GM18508 (cell line): ENCODE data around the gene WNK2.
"Not testable (repeated sequence)": the region's sequence is repeated elsewhere in the genome, so short reads cannot be mapped to it uniquely, and the experiment has no call there.

Source experiments
- ATAC-seq: cut with Tn5 transposase; IDR thresholded peaks from one replicate; pipeline ENCODE4 v1.9.1; 2021; ENCODE audit warnings: moderate number of reproducible peaks; ENCODE audit not compliant: insufficient read depth, unreplicated experiment

WNK2 gene

DNA sequence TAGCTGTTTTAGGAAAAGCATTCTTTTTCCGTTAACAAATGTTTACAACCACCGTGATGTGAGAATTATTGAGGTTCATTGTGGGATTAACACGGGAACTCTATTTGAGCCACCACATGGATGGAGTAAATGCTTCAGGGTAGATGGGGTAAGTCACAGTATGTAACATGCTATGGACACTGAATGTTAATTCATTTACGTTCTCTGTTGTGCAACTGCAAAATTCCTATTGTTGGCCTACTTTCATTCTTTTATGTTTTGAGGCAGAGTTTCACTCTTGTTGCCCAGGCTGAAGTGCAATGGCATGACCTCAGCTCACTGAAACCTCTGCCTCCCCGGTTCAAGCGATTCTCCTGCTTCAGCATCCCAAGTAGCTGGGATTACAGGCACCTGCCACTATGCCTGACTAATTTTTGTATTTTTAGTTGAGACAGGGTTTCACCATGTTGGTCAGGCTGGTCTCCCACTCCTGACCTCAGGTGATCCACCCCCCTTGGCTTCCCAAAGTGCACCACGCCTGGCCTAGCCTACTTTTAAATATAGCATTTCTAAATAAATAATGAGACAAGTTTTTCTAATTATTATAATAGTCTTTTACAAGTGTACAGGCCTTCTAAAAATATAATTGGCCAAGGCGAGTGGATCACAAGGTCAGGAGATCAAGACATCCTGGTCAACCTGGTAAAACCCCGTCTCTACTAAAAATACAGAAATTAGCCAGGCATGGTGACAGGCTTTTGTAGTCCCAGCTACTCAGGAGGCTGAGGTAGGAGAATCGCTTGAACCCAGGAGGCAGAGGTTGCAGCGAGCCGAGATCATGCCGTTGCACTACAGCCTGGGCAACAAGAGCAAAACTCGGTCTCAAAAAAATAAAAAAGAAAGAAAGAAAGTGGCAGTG lies 169.7 kb downstream of the WNK2 start:
- ATAC-seq, result not testable (repeated sequence)

GRCh38 chr9:93354451-93354850 lies 170.5 kb downstream of the WNK2 start:
- ATAC-seq, result no peak

DNA sequence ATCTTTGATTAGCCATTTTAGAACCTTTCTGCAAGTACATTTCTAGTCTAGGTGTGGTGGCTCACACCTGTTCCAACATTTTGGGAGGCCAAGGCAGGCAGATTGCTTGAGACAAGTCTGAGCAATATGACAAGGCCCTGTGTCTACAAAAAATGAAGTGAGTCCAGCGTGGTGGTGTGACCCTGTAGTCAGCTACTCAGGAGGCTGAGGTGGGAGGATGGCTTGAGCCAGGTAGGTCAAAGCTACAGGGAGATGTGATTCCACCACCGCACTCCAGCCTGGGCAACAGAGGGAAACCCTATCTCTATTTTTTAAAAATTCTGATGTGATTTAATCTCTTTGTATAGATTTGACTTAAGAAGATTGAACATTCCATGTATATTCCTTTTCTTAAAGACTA lies 171.9 kb downstream of the WNK2 start:
- no peak for ATAC-seq

- no peak for ATAC-seq
Measured at GRCh38 chr9:93357649-93358048, 173.7 kb downstream of the WNK2 start.

GRCh38 chr9:93359907-93360306 lies 176.0 kb downstream of the WNK2 start:
- not testable (repeated sequence) for ATAC-seq

DNA sequence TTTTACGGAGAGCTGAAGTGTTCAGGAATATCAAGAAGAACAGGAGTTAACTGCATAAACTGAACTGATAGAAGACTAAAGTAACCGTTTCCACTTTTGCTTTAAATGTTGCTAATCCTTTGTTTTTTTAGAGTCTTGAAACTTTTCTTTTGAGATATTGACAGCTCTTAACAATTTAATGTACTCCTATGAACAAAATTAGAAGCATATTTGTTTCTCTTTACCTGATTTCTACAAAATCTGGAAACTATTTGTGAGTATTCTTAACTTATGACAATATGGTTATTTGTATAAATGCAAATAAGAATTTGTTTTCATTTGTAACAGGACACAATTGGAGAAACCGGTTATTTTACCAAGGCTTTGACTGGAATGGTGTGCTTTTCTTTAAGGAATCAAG lies 178.1 kb downstream of the WNK2 start:
- no peak for ATAC-seq

GRCh38 chr9:93364734-93365426 lies 180.9 kb downstream of the WNK2 start:
- ATAC-seq, result no peak

DNA sequence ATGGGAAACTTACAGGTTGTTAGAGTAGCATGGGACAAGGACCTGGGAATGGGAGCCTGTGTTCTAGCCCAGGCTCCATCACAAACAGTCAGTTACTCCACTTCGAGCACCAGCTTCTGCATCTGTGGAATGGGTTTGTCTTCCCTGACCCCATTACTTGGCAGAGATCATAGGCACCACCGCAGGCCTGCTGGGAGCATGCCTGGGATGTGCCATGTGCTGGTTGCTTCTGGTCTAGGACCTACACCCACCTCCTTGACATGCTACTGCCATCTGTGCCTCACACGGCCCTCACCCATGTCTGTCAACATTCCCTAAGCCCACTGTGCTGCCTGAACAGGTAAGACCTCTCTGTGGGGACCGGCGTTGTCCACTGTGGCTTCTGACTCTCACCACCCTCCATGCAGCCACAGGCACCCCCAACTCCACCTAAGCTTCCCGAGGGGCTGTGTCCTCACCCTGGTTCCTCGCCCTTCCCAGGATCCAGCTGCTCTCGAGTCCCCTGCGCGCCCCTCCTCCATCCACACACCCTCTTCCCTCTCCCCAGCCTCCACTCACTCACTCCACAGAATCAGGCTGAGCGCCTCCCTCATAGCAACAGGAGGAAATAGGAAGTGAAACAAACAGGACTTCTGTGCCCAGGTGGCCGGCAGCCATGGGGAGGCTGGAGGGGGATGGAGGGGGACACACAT lies 181.6 kb downstream of the WNK2 start:
- no peak for ATAC-seq

- no peak for ATAC-seq
Measured at GRCh38 chr9:93366119-93366447, 182.1 kb downstream of the WNK2 start.

DNA sequence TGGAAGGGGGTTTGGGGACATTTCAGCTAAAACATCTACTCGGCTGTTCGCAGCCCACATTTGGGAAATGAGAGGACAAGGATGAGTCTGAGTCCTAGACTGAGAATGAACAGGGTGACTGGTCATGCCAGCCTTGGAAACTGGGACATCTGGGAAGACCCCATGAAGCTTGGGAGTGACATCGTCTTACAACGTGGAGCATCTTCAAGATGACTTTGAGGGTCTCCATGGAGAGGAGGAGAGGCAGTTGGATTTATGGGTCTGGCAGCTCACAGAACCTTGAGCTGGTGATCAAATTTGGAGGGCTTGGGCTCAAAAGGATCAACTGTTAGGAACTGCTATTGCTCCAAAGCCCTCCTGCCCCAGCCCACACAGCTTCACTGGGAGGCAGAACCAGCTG lies 182.5 kb downstream of the WNK2 start:
- not testable (repeated sequence) for ATAC-seq

DNA sequence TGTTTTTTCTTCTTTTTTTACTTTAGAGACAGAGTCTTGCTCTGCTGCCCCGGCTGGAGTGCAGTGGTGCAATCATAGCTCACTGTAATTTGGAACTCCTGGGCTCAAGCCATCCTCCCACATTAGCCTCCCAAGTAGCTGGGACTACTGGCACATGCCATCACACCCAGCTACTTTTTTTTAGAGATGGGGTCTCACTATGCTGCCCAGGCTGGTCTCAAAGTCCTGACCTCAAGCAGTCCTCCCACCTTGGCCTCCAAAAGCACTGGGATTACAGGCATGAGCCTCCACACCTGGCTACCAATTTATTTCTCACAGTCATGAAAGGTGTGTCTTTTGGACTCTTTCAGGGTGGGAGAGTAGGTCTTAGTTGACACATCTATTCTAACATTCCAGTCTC lies 184.5 kb downstream of the WNK2 start:
- no peak for ATAC-seq

DNA sequence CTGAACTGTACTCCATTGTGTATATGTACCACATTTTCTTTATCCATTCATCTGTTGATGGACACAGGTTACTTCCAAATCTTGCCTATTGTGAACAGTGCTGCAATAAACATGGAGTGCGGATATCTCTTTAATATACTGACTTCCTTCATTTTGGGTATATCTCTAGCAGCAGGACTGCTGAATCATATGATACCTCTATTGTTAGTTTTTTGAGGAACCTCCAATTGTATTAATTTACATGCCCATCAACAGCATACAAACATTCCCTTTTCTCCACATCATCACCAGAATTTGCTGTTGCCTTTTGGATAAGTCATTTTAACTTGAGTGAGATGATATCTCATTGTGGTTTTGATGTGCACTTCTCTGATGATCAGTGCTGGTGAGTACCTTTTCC lies 185.7 kb downstream of the WNK2 start:
- no peak for ATAC-seq
